SK-N-SH (cell line): ENCODE data around the gene CPB2.

Experiments used
- CTCF ChIP-seq: fragments of 200-600 bp; sonication (generic); IDR thresholded peaks from 2 replicates; pipeline ENCODE4 v1.6.1; 2017; ENCODE audit warnings: antibody characterized with exemption, mild to moderate bottlenecking, moderate library complexity
- EP300 ChIP-seq, 2 experiments: IDR thresholded peaks; 2 replicates each; pipeline versions ENCODE4 v1.4.0 to v1.6.1; 2012; ENCODE audit warnings: borderline replicate concordance in 1 of 2, low read depth in 1 of 2, low read length in 1 of 2
- GABPA ChIP-seq: IDR thresholded peaks from 2 replicates; pipeline ENCODE4 v1.4.0; 2012; ENCODE audit warnings: low read depth, mild to moderate bottlenecking
- MAX ChIP-seq: IDR thresholded peaks from 2 replicates; pipeline ENCODE4 v1.4.0; 2012; ENCODE audit warnings: low read depth
- PBX3 ChIP-seq: IDR thresholded peaks from 2 replicates; pipeline ENCODE4; 2012
- POLR2AphosphoS5 ChIP-seq: IDR thresholded peaks from 2 replicates; pipeline ENCODE4 v1.6.1; 2012; ENCODE audit warnings: low read depth, low read length
- RAD21 ChIP-seq: IDR thresholded peaks from 2 replicates; pipeline ENCODE4 v1.6.1; 2012; ENCODE audit warnings: mild to moderate bottlenecking, low read length
- RXRA ChIP-seq: IDR thresholded peaks from 2 replicates; pipeline ENCODE4 v1.4.0; 2012; ENCODE audit warnings: low read depth, mild to moderate bottlenecking, borderline replicate concordance
- SMC3 ChIP-seq: IDR thresholded peaks from 2 replicates; pipeline ENCODE4 v1.6.1; 2012; ENCODE audit warnings: low read depth, low read length, improper control_type of control experiment
- TAF1 ChIP-seq: IDR thresholded peaks from 2 replicates; pipeline ENCODE4 v1.6.1; 2012; ENCODE audit warnings: low read depth, mild to moderate bottlenecking, low read length, moderate library complexity, borderline replicate concordance
- USF2 ChIP-seq: fragments of 150-350 bp; IDR thresholded peaks from 2 replicates; pipeline ENCODE4 v1.6.1; 2017; ENCODE audit warnings: antibody characterized with exemption, low read length, low read depth, borderline replicate concordance

GRCh38 chr13:46062185-46062584 is 42.6 kb downstream of the CPB2 start:
- no peak for TF ChIP-seq POLR2AphosphoS5
- TF ChIP-seq CTCF: no peak
- TF ChIP-seq RAD21: no peak
- no peak for TF ChIP-seq EP300 (IDR thresholded peaks at IDR 0.05; ENCODE audit: borderline replicate concordance in 1 of 2, low read depth in 1 of 2, low read length in 1 of 2)
- TF ChIP-seq MAX: no peak
- TF ChIP-seq TAF1: no peak
- TF ChIP-seq SMC3: no peak
- no peak for TF ChIP-seq PBX3
- TF ChIP-seq GABPA: no peak
- TF ChIP-seq USF2: no peak
- no peak for TF ChIP-seq RXRA
